HCT116 (cell line): Measurements from ENCODE around the gene BTBD9. TPM values are rescaled to one million over a fixed set of nuclear protein-coding genes. Genes with fewer than 3 reads are reported as not detected.
"Not testable (repeated sequence)": the region's sequence is repeated elsewhere in the genome, so short reads cannot be mapped to it uniquely, and the experiment has no call there.

Experiments
- ATAC-seq: fragments of 200-7000 bp; cut with Tn5 transposase; 2 replicates; pipeline ENCODE4 v1.9.1; 2020; ENCODE audit warnings: mild to moderate bottlenecking, moderate library complexity
- BruUV-seq: library from RNA; stranded (reverse); fragments of 400-500 nt; replicated peaks from 2 replicates; lab custom pipeline; 2021; lab: Mats Ljungman, UMichigan
- CTCF ChIA-PET: fragments of 300-600 bp; sonication (Branson Sonifier 250); formaldehyde crosslinking; loops from one replicate; lab custom pipeline; 2021; ENCODE audit warnings: antibody characterized with exemption; lab: Charles Lee
- POLR2A ChIA-PET: fragments of 300-600, 350-600 bp; sonication (Branson Sonifier 250); formaldehyde crosslinking; loops from one replicate; lab custom pipeline; 2021; ENCODE audit warnings: antibody characterized with exemption; lab: Charles Lee
- RAD21 ChIA-PET, 2 experiments: fragments of 300-600 bp; sonication (Branson Sonifier 250); formaldehyde crosslinking; loops; one replicate each; lab custom pipeline; 2023; ENCODE audit warnings: low total read pairs in 2 of 2; ENCODE audit not compliant: uncharacterized antibody in 2 of 2, unreplicated experiment in 2 of 2, low non-redundant PET in 1 of 2; lab: Charles Lee
- DNase-seq: peaks from one replicate; pipeline ENCODE4 v3.0.0-alpha.2; 2010; ENCODE audit warnings: low read depth, low spot score
- H2AFZ ChIP-seq: fragments of 200-600 bp; shearing (Covaris generic), sonication (generic); 2 replicates; pipeline ENCODE4 v1.6.1; 2017; ENCODE audit warnings: low read depth, mixed run types, mixed read lengths, antibody characterized with exemption, low read length; ENCODE audit not compliant: poor library complexity, severe bottlenecking
- H3K27ac ChIP-seq: 2 replicates; pipeline ENCODE4 v1.5.1; 2012; ENCODE audit warnings: low read depth, low read length
- H3K27me3 ChIP-seq: fragments of 200-600 bp; sonication (generic); 2 replicates; pipeline ENCODE4 v1.6.1; 2016; ENCODE audit warnings: mixed run types, low read length, mixed read lengths; ENCODE audit not compliant: insufficient read depth
- H3K36me3 ChIP-seq, 2 experiments: fragments of 200-500 bp in 1 of 2; fragments of 200-600 bp in 1 of 2; sonication (Bioruptor generic) in 1 of 2; sonication (generic) in 1 of 2; 2 replicates each; pipeline versions ENCODE4 v1.5.1 to v1.6.1; 2014 to 2016; ENCODE audit warnings: low read length in 2 of 2, inconsistent platforms in 1 of 2, mixed read lengths in 1 of 2, mixed run types in 1 of 2; ENCODE audit not compliant: insufficient read depth in 2 of 2, control insufficient read depth in 1 of 2
- H3K4me1 ChIP-seq, 2 experiments: fragments of 200-600 bp in 1 of 2; sonication (generic) in 1 of 2; 2 replicates each; pipeline versions ENCODE4 v1.5.1 to v1.6.1; 2012 to 2017; ENCODE audit warnings: low read length in 2 of 2, inconsistent platforms in 1 of 2, mild to moderate bottlenecking in 1 of 2, mixed read lengths in 1 of 2, mixed run types in 1 of 2, moderate library complexity in 1 of 2; ENCODE audit not compliant: insufficient read depth in 2 of 2, control insufficient read depth in 1 of 2
- H3K4me2 ChIP-seq: fragments of 200-600 bp; sonication (generic); 2 replicates; pipeline ENCODE4 v1.6.1; 2017; ENCODE audit warnings: mixed run types, low read length, mixed read lengths
- H3K4me3 ChIP-seq, 2 experiments: fragments of 200-600 bp in 1 of 2; sonication (generic) in 1 of 2; replicated peaks in 1 of 2; 2 replicates each; pipeline ENCODE4 v1.5.1; 2011 to 2016; ENCODE audit warnings: low read length in 2 of 2, control low read depth in 1 of 2, low read depth in 1 of 2, mild to moderate bottlenecking in 1 of 2, mixed read lengths in 1 of 2, mixed run types in 1 of 2
- H3K79me2 ChIP-seq: fragments of 200-600 bp; sonication (generic); 2 replicates; pipeline ENCODE4 v1.6.1; 2017; ENCODE audit warnings: mild to moderate bottlenecking, mixed run types, low read length, moderate library complexity, mixed read lengths; ENCODE audit not compliant: insufficient read depth
- H3K9ac ChIP-seq: fragments of 200-600 bp; sonication (generic); 2 replicates; pipeline ENCODE4 v1.6.1; 2016; ENCODE audit warnings: low read length, mixed read lengths
- H3K9me2 ChIP-seq: fragments of 200-600 bp; sonication (generic), shearing (Covaris generic); 2 replicates; pipeline ENCODE4 v1.6.1; 2017; ENCODE audit warnings: mixed run types, mild to moderate bottlenecking, moderate library complexity; ENCODE audit not compliant: insufficient read depth
- H3K9me3 ChIP-seq, 2 experiments: fragments of 200-500 bp in 1 of 2; fragments of 200-600 bp in 1 of 2; sonication (Bioruptor generic) in 1 of 2; sonication (generic) in 1 of 2; 2 replicates each; pipeline ENCODE4 v1.6.1; 2014 to 2017; ENCODE audit warnings: low read length in 2 of 2, mixed read lengths in 2 of 2, inconsistent platforms in 1 of 2, low read depth in 1 of 2, mild to moderate bottlenecking in 1 of 2, mixed run types in 1 of 2, moderate library complexity in 1 of 2; ENCODE audit not compliant: control insufficient read depth in 1 of 2, insufficient read depth in 1 of 2
- H4K20me1 ChIP-seq: fragments of 200-600 bp; sonication (generic), shearing (Covaris generic); 2 replicates; pipeline ENCODE4 v1.6.1; 2017; ENCODE audit warnings: mixed run types, mild to moderate bottlenecking, moderate library complexity; ENCODE audit not compliant: insufficient read depth
- ATF3 ChIP-seq: IDR thresholded peaks from 2 replicates; pipeline ENCODE4 v1.6.1; 2012
- CBX3 ChIP-seq: IDR thresholded peaks from 2 replicates; pipeline ENCODE4 v1.6.1; 2012; ENCODE audit warnings: low read depth
- CEBPB ChIP-seq: IDR thresholded peaks from 2 replicates; pipeline ENCODE4 v1.6.1; 2012; ENCODE audit warnings: low read depth
- EGR1 ChIP-seq: IDR thresholded peaks from 2 replicates; pipeline ENCODE4 v1.6.1; 2012; ENCODE audit warnings: low read depth
- ELF1 ChIP-seq: IDR thresholded peaks from 2 replicates; pipeline ENCODE4 v1.6.1; 2012; ENCODE audit warnings: low read depth, borderline replicate concordance
- EZH2 ChIP-seq: fragments of 200-600 bp; sonication (generic); IDR thresholded peaks from 2 replicates; pipeline ENCODE4 v1.6.1; 2017; ENCODE audit warnings: antibody characterized with exemption, mixed run types
- EZH2phosphoT487 ChIP-seq: fragments of 200-600 bp; IDR thresholded peaks from 2 replicates; pipeline ENCODE4 v1.6.1; 2018; ENCODE audit warnings: antibody characterized with exemption, borderline replicate concordance
- FOSL1 ChIP-seq: IDR thresholded peaks from 2 replicates; pipeline ENCODE4 v1.6.1; 2012; ENCODE audit warnings: low read depth
- JUND ChIP-seq: IDR thresholded peaks from 2 replicates; pipeline ENCODE4 v1.6.1; 2012
- POLR2A ChIP-seq: IDR thresholded peaks from 2 replicates; pipeline ENCODE4 v1.7.0; 2011; ENCODE audit warnings: borderline replicate concordance; ENCODE audit not compliant: insufficient read depth, insufficient read length; ENCODE audit errors: extremely low read depth
- POLR2AphosphoS5 ChIP-seq: IDR thresholded peaks from 2 replicates; pipeline ENCODE4 v1.6.1; 2011; ENCODE audit warnings: mild to moderate bottlenecking, low read depth, low read length, moderate library complexity
- RAD21 ChIP-seq: IDR thresholded peaks from 2 replicates; pipeline ENCODE4 v1.6.1; 2012; ENCODE audit warnings: low read depth, mild to moderate bottlenecking
- REST ChIP-seq: IDR thresholded peaks from 2 replicates; pipeline ENCODE4 v1.6.1; 2012; ENCODE audit warnings: low read depth
- SP1 ChIP-seq: IDR thresholded peaks from 2 replicates; pipeline ENCODE4 v1.6.1; 2012; ENCODE audit warnings: low read depth
- SRF ChIP-seq: IDR thresholded peaks from 2 replicates; pipeline ENCODE4 v1.6.1; 2012; ENCODE audit warnings: low read depth
- ZFX ChIP-seq: fragments of 450-650 bp; IDR thresholded peaks from 2 replicates; pipeline ENCODE4 v1.6.1; 2017
- ZNF274 ChIP-seq: fragments of 200-500 bp; sonication (Bioruptor generic); IDR thresholded peaks from 2 replicates; pipeline ENCODE4 v1.6.1; 2014; ENCODE audit warnings: mild to moderate bottlenecking, low read depth, low read length, inconsistent platforms
- intact Hi-C: fragments of 100-400 bp; cut with micrococcal nuclease; formaldehyde crosslinking; loops from 2 replicates; pipeline ENCODE4 v1.10.0; 2022
- total RNA-seq: library from RNA; stranded (reverse); gene quantifications from one replicate; pipeline ENCODE4 v1.2.1, GENCODE V29; 2021; ENCODE audit not compliant: unreplicated experiment

The BTBD9 gene
- total RNA-seq, 1 experiment from 2014 or later = 10.9 TPM

- intact Hi-C loops = no loop called here
- POLR2A ChIA-PET = interaction anchor here (1.0 kb wide), 1 partner anchor 11 kb away, joined by 4 read pairs; no protein-coding TSS in a partner anchor
- DNase-seq (no peak), ATAC-seq (no peak)
- no peak overlapping the region for H3K9ac ChIP-seq
- no peak overlapping the region for H3K4me2 ChIP-seq
- H3K9me2 ChIP-seq = no peaks in the 10 kb centered on the region
- H3K4me3 ChIP-seq = no peak overlapping the region
- H3K36me3 ChIP-seq = no peaks in the 10 kb centered on the region
- RAD21 ChIA-PET = no interaction called here
- no peaks in the 10 kb centered on the region for H3K9me3 ChIP-seq
- H2AFZ ChIP-seq = no peak overlapping the region
- CTCF ChIA-PET = no interaction called here
- TF ChIP-seq POLR2A (no peak), EGR1 (no peak), ELF1 (no peak), EZH2 (no peak), CEBPB (no peak), POLR2AphosphoS5 (no peak), FOSL1 (no peak), JUND (no peak), SRF (no peak), EZH2phosphoT487 (no peak), CBX3 (no peak), RAD21 (no peak), ZFX (no peak), SP1 (no peak), ZNF274 (no peak), REST (no peak), ATF3 (no peak)
- no TSS peak for BruUV-seq
- H3K27ac ChIP-seq = no peak overlapping the region
- H4K20me1 ChIP-seq = no peaks in the 10 kb centered on the region
- no peaks in the 10 kb centered on the region for H3K79me2 ChIP-seq
- H3K27me3 ChIP-seq = no peaks in the 10 kb centered on the region
- peaks cover 0 to 6% of the 10 kb centered on the region in 2 experiments; a peak in 2 of 4 replicates for H3K4me1 ChIP-seq
Observed at GRCh38 chr6:38427492-38428210, 212.1 kb downstream of the BTBD9 start.

GRCh38 chr6:38425788-38426488 lies 213.8 kb downstream of the BTBD9 start:
- H3K36me3 ChIP-seq, H3K9ac ChIP-seq, BruUV-seq, H2AFZ ChIP-seq, intact Hi-C loops, DNase-seq, H3K4me2 ChIP-seq, RAD21 ChIA-PET, H3K4me1 ChIP-seq, H3K9me2 ChIP-seq, H3K79me2 ChIP-seq, ATAC-seq, H3K9me3 ChIP-seq, H3K27me3 ChIP-seq, POLR2A ChIA-PET, H3K4me3 ChIP-seq, CTCF ChIA-PET, H3K27ac ChIP-seq, H4K20me1 ChIP-seq: not testable (repeated sequence)
